ENCODE measurements around the gene BTRC.

- no peak for TF ChIP-seq POLR2A (IDR thresholded peaks at IDR 0.05; ENCODE audit: low read length)
- TF ChIP-seq GATA1 (IDR thresholded peaks at IDR 0.05; ENCODE audit: low read depth, low read length): no peak
Measured at GRCh38 chr10:101363850-101364400, 10.0 kb downstream of the BTRC start.
